Measurements from ENCODE around the gene RFX4.

GRCh38 chr12:106714926-106715325 is 132.1 kb downstream of the RFX4 start:
- TF ChIP-seq, protein P1, sequence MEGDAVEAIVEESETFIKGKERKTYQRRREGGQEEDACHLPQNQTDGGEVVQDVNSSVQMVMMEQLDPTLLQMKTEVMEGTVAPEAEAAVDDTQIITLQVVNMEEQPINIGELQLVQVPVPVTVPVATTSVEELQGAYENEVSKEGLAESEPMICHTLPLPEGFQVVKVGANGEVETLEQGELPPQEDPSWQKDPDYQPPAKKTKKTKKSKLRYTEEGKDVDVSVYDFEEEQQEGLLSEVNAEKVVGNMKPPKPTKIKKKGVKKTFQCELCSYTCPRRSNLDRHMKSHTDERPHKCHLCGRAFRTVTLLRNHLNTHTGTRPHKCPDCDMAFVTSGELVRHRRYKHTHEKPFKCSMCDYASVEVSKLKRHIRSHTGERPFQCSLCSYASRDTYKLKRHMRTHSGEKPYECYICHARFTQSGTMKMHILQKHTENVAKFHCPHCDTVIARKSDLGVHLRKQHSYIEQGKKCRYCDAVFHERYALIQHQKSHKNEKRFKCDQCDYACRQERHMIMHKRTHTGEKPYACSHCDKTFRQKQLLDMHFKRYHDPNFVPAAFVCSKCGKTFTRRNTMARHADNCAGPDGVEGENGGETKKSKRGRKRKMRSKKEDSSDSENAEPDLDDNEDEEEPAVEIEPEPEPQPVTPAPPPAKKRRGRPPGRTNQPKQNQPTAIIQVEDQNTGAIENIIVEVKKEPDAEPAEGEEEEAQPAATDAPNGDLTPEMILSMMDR (IDR thresholded peaks at IDR 0.05): no peak
- no peak for TF ChIP-seq POLR2AphosphoS5 (IDR thresholded peaks at IDR 0.05)

Data from upper lobe of left lung (tissue), 4 donors.